ENCODE data around the gene SFI1.

- TF ChIP-seq CTCF (IDR thresholded peaks at IDR 0.05) (no peak), POLR2A (IDR thresholded peaks at IDR 0.05) (no peak), EP300 (IDR thresholded peaks at IDR 0.05) (no peak)
Observed at GRCh38 chr22:31607696-31608095, 111.4 kb downstream of the SFI1 start.
